Measurements from ENCODE around the gene MCU. TPM values are rescaled to one million over a fixed set of nuclear protein-coding genes. Genes with fewer than 3 reads are reported as not detected.

Gene MCU
- total RNA-seq, 1 donor from 2014 or later, result 44.7 TPM

DNA sequence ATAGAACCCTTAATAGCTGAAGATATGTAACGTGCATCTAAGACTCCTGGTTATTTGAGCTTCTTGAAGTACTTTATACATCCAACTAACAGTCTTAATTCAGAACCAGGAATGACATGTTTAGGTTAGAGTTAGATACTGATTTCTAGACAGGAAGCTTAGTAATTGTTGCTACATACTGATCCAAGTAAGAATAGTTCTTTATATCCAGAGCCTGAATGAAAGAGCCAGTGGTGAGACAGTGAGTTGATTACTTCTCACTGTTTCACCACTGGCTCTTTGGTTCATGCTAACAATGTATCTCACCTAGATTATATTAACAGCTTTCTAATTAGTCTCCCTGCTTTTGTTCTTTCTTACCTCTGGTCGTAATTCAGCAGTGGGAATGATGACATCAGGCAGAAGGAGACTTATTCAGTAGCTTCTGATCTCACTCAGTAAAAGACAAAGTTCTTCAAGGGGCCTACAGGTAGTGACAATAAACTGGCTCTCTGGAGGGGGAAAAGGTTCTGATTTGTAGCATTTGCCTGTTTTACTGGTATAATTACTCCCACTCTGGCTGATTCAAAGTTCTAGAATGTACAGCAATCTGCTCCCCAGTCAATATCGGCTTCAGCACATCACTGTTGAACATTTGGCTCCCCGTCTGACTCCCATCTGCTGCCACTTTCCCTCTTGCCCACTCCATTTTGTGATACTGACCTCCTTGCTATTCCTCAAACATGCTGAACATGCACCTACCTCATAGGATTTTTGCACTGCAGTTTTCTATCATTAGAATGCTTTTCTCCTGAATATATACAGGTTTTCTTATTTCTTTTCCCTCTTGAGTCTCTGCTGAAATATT, 29.1 kb downstream of the MCU start:
- Histone ChIP-seq H3K4me3 (no peak overlapping the region), H3K27ac (no peak overlapping the region), H3K36me3 (peaks cover 0 to 5% of the 10 kb centered on the region in 2 donors), H3K27me3 (no peaks in the 10 kb centered on the region), H3K9me3 (no peaks in the 10 kb centered on the region), H3K4me1 (no peaks in the 10 kb centered on the region)
- intact Hi-C loops (cut with DNase I), result no loop called here
- no peak for DNase-seq (ENCODE audit: extremely low spot score in 2 of 2)
- no peak for TF ChIP-seq POLR2AphosphoS5 (IDR thresholded peaks at IDR 0.05; ENCODE audit: insufficient read depth in 1 of 2, low read depth in 1 of 2)
- TF ChIP-seq, protein P1, sequence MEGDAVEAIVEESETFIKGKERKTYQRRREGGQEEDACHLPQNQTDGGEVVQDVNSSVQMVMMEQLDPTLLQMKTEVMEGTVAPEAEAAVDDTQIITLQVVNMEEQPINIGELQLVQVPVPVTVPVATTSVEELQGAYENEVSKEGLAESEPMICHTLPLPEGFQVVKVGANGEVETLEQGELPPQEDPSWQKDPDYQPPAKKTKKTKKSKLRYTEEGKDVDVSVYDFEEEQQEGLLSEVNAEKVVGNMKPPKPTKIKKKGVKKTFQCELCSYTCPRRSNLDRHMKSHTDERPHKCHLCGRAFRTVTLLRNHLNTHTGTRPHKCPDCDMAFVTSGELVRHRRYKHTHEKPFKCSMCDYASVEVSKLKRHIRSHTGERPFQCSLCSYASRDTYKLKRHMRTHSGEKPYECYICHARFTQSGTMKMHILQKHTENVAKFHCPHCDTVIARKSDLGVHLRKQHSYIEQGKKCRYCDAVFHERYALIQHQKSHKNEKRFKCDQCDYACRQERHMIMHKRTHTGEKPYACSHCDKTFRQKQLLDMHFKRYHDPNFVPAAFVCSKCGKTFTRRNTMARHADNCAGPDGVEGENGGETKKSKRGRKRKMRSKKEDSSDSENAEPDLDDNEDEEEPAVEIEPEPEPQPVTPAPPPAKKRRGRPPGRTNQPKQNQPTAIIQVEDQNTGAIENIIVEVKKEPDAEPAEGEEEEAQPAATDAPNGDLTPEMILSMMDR (IDR thresholded peaks at IDR 0.05), result no peak
- TF ChIP-seq POLR2A (IDR thresholded peaks at IDR 0.05), result no peak

DNA sequence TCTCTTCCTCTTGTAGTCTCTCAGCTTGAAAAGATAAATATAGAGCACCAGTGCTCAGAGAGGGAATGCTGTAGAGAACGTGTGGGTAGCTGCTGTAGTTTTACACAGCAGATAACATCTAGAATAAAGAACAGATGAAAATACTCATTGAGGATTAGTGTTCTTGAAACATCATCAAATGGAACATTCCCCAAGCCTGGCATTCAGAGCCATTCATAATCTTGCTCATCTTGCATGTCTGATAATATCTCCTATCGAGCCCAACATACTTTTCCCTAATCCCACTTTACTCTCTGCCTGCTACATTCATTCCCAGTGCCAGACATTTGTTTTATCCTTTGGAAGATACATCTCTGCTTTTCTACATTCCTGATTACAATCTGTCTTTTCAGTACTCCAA, 35.2 kb downstream of the MCU start:
- intact Hi-C loops (cut with DNase I), result no loop called here
- no peaks in the 10 kb centered on the region for H3K27me3 ChIP-seq
- H3K27ac ChIP-seq, result no peak overlapping the region
- no peak overlapping the region for H3K4me3 ChIP-seq
- H3K36me3 ChIP-seq, result no peaks in the 10 kb centered on the region
- DNase-seq (ENCODE audit: extremely low spot score in 2 of 2), result no peak
- TF ChIP-seq, protein P1 (IDR thresholded peaks at IDR 0.05), result no peak
- TF ChIP-seq POLR2AphosphoS5 (IDR thresholded peaks at IDR 0.05; ENCODE audit: insufficient read depth in 1 of 2, low read depth in 1 of 2) (no peak), POLR2A (IDR thresholded peaks at IDR 0.05) (no peak)
- no peaks in the 10 kb centered on the region for H3K9me3 ChIP-seq
- H3K4me1 ChIP-seq, result peaks cover 5% of the 10 kb centered on the region

DNA sequence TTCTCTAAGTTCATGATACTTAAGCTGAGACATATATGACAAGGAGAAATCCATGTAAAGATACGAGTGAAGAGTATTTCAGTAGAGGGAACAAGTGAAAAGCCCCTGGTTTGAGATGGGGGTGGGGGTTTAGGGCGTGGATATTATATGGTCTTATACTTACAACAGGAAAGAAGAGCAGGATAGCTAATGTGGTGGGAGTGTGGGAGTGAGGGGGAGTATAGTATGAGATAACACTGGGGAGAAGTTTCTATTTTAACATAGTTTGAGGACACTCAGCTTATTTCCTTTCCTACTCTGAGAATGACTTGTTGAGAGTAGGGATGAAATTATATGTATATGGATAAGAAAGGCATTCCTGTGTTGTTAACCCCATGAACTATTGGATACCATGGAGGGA, 36.5 kb downstream of the MCU start:
- H3K36me3 ChIP-seq, result no peaks in the 10 kb centered on the region
- DNase-seq (ENCODE audit: extremely low spot score in 2 of 2), result no peak
- TF ChIP-seq, protein P1 (IDR thresholded peaks at IDR 0.05), result no peak
- TF ChIP-seq POLR2A (IDR thresholded peaks at IDR 0.05), result no peak
- no peak for TF ChIP-seq POLR2AphosphoS5 (IDR thresholded peaks at IDR 0.05; ENCODE audit: insufficient read depth in 1 of 2, low read depth in 1 of 2)
- H3K27me3 ChIP-seq, result no peaks in the 10 kb centered on the region
- H3K27ac ChIP-seq, result no peak overlapping the region
- intact Hi-C loops (cut with DNase I), result no loop called here
- peaks cover 5% of the 10 kb centered on the region for H3K4me1 ChIP-seq
- H3K4me3 ChIP-seq, result no peak overlapping the region
- no peaks in the 10 kb centered on the region for H3K9me3 ChIP-seq

DNA sequence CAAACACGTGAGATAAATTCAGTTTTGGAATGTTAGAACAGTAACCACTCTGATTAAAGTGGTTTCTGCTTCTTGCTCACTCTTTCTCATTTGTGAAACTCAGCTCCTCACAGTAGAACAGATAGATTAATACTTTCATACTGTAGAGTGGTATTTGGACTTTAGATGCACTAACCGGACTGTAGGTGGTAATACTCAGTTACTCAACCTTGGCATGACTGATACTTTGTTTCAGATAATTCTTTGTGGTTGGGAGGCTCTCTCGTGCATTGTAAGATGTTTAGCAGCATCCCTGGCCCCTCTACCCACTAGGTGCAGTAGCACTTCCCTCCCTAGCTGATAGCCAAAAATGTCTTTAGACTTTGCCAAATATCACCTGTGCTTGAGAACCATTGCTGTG, 37.6 kb downstream of the MCU start:
- Histone ChIP-seq H3K27me3 (no peaks in the 10 kb centered on the region), H3K27ac (no peak overlapping the region), H3K9me3 (no peaks in the 10 kb centered on the region), H3K4me1 (peaks cover 5% of the 10 kb centered on the region), H3K36me3 (no peaks in the 10 kb centered on the region), H3K4me3 (no peak overlapping the region)
- TF ChIP-seq, protein P1 (IDR thresholded peaks at IDR 0.05), result no peak
- TF ChIP-seq POLR2AphosphoS5 (IDR thresholded peaks at IDR 0.05; ENCODE audit: insufficient read depth in 1 of 2, low read depth in 1 of 2), result no peak
- TF ChIP-seq POLR2A (IDR thresholded peaks at IDR 0.05), result no peak
- DNase-seq (ENCODE audit: extremely low spot score in 2 of 2), result no peak
- intact Hi-C loops (cut with DNase I), result no loop called here

DNA sequence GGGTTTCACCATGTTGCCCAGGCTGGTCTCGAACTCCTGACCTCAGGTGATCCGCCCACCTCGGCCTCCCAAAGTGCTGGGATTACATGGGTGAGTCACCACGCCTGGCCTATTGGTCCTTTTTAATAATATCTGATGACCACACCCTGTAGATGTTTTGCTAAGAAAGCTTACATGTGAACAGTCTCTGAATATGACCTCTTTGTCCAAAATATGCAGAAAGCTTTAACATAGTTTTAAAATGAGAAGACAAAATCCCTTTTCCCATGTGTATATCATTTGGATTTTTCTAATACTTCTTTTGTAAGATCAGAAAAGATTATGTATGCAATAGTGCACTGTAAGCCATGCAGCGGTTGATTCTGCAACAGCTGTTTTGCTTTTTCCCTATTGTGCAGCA, 38.5 kb downstream of the MCU start:
- Histone ChIP-seq H3K4me3 (no peak overlapping the region), H3K36me3 (no peaks in the 10 kb centered on the region), H3K27me3 (no peaks in the 10 kb centered on the region), H3K9me3 (no peaks in the 10 kb centered on the region), H3K4me1 (peaks cover 7% of the 10 kb centered on the region), H3K27ac (no peak overlapping the region)
- no peak for DNase-seq (ENCODE audit: extremely low spot score in 2 of 2)
- intact Hi-C loops (cut with DNase I), result no loop called here
- TF ChIP-seq POLR2AphosphoS5 (IDR thresholded peaks at IDR 0.05; ENCODE audit: insufficient read depth in 1 of 2, low read depth in 1 of 2) (no peak), POLR2A (IDR thresholded peaks at IDR 0.05) (no peak)
- TF ChIP-seq, protein P1 (IDR thresholded peaks at IDR 0.05), result no peak
